HG03064 (cell line): Measurements from ENCODE around the gene PCDHGA5.
A peak's percentile ranks its signal among the peaks of the same experiment; 100 is the strongest.
"Not testable (repeated sequence)": the region's sequence is repeated elsewhere in the genome, so short reads cannot be mapped to it uniquely, and the experiment has no call there.

ENCODE experiments used
- ATAC-seq: cut with Tn5 transposase; IDR thresholded peaks from one replicate; pipeline ENCODE4 v1.9.1; 2021; ENCODE audit warnings: low read depth; ENCODE audit not compliant: unreplicated experiment

Gene PCDHGA5

DNA sequence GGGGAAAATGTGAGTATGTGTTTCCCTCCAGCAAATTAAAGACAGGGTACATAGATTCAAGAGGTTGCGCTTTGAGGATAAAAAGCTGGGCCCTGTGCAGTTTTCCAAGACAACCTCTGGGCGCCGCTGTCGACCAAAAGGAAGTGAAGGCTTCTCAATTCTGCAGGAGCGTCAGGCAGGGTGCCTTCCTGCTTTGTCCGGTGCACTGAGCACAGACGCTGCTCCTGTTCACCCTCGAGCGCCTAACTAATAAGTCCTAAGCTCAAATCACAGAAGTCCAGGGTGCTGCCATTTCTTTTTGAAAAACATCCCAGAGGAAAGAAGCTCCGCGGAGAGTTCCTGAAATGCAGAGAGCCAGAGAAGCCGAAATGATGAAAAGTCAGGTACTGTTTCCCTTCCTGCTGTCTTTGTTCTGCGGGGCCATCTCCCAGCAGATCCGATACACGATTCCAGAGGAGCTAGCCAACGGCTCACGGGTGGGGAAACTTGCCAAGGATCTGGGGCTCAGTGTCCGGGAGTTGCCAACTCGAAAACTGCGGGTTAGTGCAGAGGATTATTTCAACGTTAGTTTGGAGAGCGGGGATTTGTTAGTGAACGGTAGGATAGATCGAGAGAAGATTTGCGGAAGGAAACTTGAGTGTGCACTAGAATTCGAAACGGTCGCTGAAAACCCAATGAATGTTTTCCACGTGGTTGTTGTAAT is 13.9 kb upstream of the PCDHGA5 start, which contains the start of gene PCDHGB1:
PCDHGB1 (plus strand) TSS at position 183 of the 703 bp plus-strand sequence; CDS start at position 345, 162 bp downstream.
- no peak for ATAC-seq

- ATAC-seq = no peak
Measured at GRCh38 chr5:141351591-141351990, 12.4 kb upstream of the PCDHGA5 start.

GRCh38 chr5:141354900-141355469 is 9.0 kb upstream of the PCDHGA5 start, which contains the start of gene PCDHGA4:
Gene PCDHGA4, plus strand, starts transcription at chr5:141355021. Its CDS starts 87 bp downstream, at chr5:141355108.
- no peak for ATAC-seq

DNA sequence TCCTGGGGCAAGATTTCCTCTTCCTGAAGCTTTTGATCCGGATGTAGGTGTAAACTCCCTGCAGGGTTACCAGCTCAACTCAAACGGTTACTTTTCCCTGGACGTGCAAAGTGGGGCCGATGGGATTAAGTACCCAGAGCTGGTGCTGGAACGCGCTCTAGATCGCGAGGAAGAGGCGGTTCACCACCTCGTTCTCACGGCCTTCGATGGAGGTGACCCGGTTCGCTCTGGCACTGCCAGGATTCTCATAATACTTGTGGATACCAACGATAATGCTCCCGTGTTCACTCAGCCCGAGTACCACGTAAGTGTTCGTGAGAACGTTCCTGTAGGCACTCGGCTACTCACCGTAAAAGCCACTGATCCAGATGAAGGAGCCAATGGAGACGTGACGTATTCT is 8.3 kb upstream of the PCDHGA5 start:
- no peak for ATAC-seq

DNA sequence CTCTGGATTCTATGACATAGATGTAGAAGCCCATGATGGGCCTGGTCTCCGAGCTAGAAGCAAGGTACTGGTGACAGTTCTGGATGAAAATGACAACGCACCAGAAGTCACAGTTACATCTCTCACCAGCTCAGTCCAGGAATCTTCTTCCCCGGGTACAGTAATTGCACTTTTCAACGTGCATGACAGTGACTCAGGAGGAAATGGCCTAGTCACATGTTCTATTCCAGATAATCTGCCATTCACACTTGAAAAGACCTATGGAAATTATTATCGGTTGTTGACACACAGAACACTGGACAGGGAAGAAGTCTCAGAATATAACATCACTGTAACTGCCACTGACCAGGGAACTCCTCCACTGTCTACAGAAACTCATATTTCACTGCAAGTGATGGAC is 7.8 kb upstream of the PCDHGA5 start:
- no peak for ATAC-seq

DNA sequence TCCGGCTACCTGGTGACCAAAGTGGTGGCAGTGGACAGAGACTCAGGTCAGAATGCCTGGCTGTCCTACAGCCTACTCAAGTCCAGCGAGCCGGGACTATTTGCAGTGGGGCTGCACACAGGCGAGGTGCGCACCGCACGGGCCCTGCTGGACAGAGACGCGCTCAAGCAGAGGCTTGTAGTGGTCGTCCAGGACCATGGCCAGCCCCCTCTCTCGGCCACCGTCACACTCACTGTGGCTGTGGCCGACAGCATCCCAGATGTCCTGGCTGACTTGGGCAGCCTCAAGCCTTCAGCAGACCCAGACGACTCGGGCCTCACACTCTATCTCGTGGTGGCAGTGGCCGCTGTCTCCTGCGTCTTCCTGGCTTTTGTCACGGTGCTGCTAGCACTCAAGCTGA is 7.0 kb upstream of the PCDHGA5 start:
- ATAC-seq = no peak

DNA sequence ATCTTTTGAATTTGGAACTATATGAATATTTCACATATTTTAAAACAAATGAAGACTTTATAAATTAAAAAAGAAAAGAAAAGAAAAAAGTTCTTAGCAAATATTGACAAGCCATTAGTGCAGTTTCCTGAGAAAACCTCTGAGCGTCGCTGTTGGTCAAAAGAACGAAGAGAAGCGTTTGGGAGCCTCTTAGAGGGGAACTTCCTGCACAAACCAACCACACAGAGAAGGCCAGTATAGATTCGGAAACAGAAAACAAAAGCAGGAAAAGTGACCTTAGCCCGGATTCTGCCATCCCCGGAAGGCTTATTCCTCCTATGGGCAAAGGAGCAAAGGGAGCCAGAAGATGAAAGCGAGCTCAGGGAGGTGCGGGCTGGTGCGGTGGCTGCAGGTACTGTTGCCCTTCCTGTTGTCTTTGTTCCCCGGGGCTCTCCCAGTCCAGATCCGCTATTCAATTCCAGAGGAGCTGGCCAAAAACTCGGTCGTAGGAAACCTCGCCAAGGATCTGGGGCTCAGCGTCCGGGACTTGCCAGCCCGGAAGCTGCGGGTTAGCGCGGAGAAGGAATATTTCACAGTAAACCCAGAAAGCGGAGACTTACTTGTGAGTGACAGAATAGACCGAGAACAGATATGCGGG is 4.1 kb upstream of the PCDHGA5 start, which contains the start of gene PCDHGB2:
PCDHGB2 (plus strand) TSS at position 205 of the 637 bp plus-strand sequence; CDS start at position 347, 142 bp downstream.
- ATAC-seq = peak; percentile 72

GRCh38 chr5:141360685-141361084 is 3.3 kb upstream of the PCDHGA5 start:
- ATAC-seq = no peak

DNA sequence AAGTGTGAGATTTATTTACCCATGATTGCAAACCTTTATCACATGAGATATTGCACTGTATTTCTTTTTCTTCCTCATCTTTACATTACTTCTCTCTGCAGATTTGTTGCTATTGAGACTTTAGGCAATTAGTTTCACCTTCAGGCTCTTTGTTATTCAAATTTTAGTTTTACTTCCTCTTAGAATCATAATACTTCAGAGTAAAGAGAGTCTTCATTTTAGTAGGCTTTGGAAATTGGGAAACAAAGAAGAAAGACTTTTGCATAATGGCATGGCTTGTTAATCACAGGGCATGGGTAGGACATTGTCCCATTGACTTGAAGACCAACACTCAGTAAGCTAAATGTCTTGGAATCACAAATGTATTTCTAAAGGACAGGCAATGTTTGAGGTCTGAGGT is 1.2 kb upstream of the PCDHGA5 start:
- no peak for ATAC-seq

DNA sequence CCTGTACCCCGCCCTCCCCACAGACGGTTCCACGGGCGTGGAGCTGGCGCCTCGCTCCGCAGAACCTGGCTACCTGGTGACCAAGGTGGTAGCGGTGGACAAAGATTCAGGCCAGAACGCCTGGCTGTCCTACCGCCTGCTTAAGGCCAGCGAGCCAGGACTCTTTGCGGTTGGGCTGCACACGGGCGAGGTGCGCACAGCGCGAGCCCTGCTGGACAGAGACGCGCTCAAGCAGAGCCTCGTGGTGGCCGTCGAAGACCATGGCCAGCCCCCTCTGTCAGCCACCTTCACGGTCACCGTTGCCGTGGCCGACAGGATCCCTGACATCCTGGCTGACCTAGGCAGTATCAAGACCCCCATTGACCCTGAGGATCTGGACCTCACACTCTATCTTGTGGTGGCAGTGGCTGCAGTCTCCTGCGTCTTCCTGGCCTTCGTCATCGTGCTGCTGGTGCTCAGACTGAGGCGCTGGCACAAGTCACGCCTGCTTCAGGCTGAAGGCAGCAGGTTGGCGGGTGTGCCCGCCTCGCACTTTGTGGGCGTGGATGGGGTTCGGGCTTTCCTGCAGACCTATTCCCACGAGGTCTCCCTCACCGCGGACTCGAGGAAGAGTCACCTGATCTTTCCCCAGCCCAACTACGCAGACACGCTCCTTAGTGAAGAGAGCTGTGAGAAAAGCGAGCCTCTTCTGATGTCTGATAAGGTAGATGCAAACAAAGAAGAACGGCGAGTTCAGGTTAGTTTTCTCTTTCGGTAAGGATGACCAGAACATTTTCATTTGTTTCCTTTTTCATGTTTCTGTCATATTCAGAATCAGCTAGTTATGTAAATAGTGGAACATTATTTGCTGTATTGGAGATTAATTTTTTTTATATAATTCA is 2.3 kb downstream of the PCDHGA5 start:
- no peak for ATAC-seq

GRCh38 chr5:141369994-141370848 is 6.3 kb downstream of the PCDHGA5 start, which contains the start of gene PCDHGB3:
Gene PCDHGB3, plus strand, starts transcription at chr5:141370242. Its CDS starts 153 bp downstream, at chr5:141370395.
- peak; percentile 61 for ATAC-seq

DNA sequence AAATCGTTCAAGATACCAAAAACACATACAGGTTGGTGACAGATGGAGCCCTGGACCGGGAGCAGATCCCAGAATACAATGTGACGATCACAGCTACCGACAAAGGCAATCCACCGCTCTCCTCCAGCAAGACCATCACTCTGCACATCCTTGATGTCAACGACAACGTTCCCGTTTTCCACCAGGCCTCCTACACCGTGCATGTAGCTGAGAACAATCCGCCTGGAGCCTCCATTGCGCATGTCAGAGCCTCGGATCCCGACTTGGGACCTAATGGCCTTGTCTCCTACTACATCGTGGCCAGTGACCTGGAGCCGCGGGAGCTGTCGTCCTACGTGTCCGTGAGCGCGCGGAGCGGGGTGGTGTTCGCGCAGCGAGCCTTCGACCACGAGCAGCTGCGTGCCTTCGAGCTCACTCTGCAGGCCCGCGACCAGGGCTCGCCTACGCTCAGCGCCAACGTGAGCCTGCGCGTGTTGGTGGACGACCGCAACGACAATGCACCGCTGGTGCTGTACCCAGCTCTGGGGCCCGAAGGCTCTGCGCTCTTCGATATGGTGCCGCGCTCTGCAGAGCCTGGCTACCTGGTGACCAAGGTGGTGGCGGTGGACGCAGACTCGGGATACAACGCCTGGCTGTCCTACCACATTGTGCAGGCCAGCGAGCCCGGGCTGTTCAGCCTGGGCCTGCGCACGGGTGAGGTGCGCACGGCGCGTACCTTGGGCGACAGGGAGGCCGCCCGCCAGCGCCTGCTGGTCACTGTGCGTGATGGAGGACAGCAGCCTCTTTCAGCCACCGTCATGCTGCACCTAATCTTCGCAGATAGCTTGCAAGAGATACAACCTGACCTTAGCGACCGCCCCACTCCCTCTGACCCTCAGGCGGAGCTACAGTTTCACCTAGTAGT is 7.9 kb downstream of the PCDHGA5 start:
- no peak for ATAC-seq

- no peak for ATAC-seq
Measured at GRCh38 chr5:141373673-141374317, 9.8 kb downstream of the PCDHGA5 start, which contains the start of gene PCDHGA6. Gene PCDHGA6, plus strand, starts transcription at chr5:141373891. Its CDS starts 193 bp downstream, at chr5:141374084.

GRCh38 chr5:141374627-141375026 is 10.7 kb downstream of the PCDHGA5 start:
- ATAC-seq = no peak

DNA sequence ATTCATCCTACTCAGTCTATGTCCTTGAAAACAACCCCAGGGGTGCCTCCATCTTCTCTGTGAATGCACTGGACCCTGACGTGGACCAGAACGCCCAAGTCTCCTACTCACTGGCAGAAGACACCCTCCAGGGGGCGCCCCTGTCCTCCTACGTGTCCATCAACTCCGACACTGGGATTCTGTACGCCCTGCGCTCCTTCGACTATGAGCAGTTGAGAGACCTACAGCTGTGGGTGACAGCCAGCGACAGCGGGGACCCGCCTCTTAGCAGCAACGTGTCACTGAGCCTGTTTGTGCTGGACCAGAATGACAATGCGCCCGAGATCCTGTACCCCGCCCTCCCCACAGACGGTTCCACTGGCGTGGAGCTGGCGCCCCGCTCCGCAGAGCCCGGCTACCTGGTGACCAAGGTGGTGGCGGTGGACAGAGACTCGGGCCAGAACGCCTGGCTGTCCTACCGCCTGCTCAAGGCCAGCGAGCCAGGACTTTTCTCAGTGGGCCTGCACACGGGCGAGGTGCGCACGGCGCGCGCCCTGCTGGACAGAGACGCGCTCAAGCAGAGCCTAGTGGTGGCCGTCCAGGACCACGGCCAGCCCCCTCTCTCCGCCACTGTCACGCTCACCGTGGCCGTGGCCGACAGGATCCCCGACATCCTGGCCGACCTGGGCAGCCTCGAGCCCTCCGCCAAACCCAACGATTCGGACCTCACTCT is 11.6 kb downstream of the PCDHGA5 start:
- not testable (repeated sequence) for ATAC-seq

DNA sequence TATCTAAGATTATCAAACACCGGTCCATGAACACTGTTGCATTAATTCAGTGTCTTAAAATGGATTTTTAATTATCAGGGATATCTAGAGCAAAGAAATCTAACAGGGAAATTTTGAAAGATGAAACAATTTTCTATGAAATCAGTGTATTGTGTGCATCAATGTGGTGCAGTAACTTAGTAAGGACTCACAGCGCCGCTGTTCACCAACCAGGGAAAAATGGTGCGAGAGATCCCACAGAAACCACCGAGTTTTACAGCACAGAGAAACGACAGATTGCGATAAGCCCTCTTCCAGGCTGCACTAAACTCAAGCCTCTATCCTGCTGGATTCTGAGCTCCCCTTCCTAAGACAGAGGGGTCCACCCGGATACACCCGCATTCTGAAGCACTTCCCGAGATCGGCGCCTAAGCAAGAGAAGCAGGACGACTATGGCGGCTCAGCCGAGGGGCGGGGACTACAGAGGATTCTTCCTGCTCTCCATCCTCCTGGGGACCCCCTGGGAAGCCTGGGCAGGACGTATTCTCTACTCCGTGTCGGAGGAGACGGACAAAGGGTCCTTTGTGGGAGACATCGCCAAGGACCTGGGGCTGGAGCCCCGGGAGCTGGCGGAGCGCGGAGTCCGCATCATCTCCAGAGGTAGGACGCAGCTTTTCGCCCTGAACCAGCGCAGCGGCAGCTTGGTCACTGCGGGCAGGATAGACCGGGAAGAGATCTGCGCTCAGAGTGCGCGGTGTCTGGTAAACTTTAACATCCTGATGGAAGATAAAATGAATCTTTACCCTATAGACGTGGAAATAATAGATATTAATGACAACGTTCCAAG is 18.7 kb downstream of the PCDHGA5 start, which contains the start of gene PCDHGA7:
PCDHGA7 (plus strand) TSS at position 274 of the 826 bp plus-strand sequence; CDS start at position 432, 158 bp downstream.
- no peak for ATAC-seq
